ENCODE measurements around the gene DEAF1.

- TF ChIP-seq CTCF (IDR thresholded peaks at IDR 0.05) (no peak), POLR2A (IDR thresholded peaks at IDR 0.05) (no peak)
These were observed 96.9 kb downstream of the DEAF1 start for GRCh38 chr11:598005-598680.

All from suprapubic skin (tissue), 3 donors.